Liver (tissue), 9 donors: ENCODE measurements around the gene EGFR. TPM values are rescaled to one million over a fixed set of nuclear protein-coding genes. Genes with fewer than 3 reads are reported as not detected.

Experiments used
- DNase-seq: peaks from one replicate; pipeline ENCODE4 v3.0.0-alpha.2; 2017; ENCODE audit warnings: low spot score
- H3K27ac ChIP-seq, 2 donors: one replicate each; pipeline ENCODE4 v1.7.0; 2013; ENCODE audit warnings: inconsistent platforms in 2 of 2, low read length in 2 of 2, control low read depth in 1 of 2, low read depth in 1 of 2, mild to moderate bottlenecking in 1 of 2
- H3K27me3 ChIP-seq, 4 donors: one replicate each; pipeline versions ENCODE4 v1.6.1 to v1.7.0; 2013; ENCODE audit warnings: low read length in 3 of 4, inconsistent platforms in 1 of 4, mild to moderate bottlenecking in 1 of 4, moderate library complexity in 1 of 4; ENCODE audit not compliant: control insufficient read depth in 4 of 4, insufficient read depth in 4 of 4
- H3K36me3 ChIP-seq, 4 donors: one replicate each; pipeline versions ENCODE4 v1.6.1 to v1.7.0; 2013; ENCODE audit warnings: low read length in 3 of 4, mild to moderate bottlenecking in 3 of 4, low read depth in 1 of 4, moderate library complexity in 1 of 4; ENCODE audit not compliant: control insufficient read depth in 4 of 4, insufficient read depth in 3 of 4
- H3K4me1 ChIP-seq, 4 donors: one replicate each; pipeline versions ENCODE4 v1.6.1 to v1.7.0; 2013; ENCODE audit warnings: low read length in 3 of 4, mild to moderate bottlenecking in 3 of 4, moderate library complexity in 1 of 4; ENCODE audit not compliant: control insufficient read depth in 4 of 4, insufficient read depth in 4 of 4
- H3K4me3 ChIP-seq, 3 donors: one replicate each; pipeline versions ENCODE4 v1.6.1 to v1.7.0; 2013; ENCODE audit warnings: low read length in 3 of 3, control low read depth in 1 of 3, low read depth in 1 of 3, mild to moderate bottlenecking in 1 of 3
- H3K9ac ChIP-seq, 2 donors: one replicate each; pipeline ENCODE4 v1.7.0; 2013; ENCODE audit warnings: low read length in 2 of 2, mild to moderate bottlenecking in 2 of 2, moderate library complexity in 2 of 2, control low read depth in 1 of 2, low read depth in 1 of 2
- H3K9me3 ChIP-seq, 4 donors: one replicate each; pipeline versions ENCODE4 v1.6.1 to v1.7.0; 2013; ENCODE audit warnings: low read length in 3 of 4; ENCODE audit not compliant: control insufficient read depth in 4 of 4
- EGR1 ChIP-seq, 2 donors: IDR thresholded peaks; 2 replicates each; pipeline ENCODE4 v1.6.1; 2016 to 2018; ENCODE audit warnings: antibody characterized with exemption in 2 of 2, low read depth in 2 of 2
- FOXA1 ChIP-seq: IDR thresholded peaks from 2 replicates; pipeline ENCODE4 v1.6.1; 2016; ENCODE audit warnings: antibody characterized with exemption
- FOXA2 ChIP-seq: IDR thresholded peaks from 2 replicates; pipeline ENCODE4 v1.6.1; 2016; ENCODE audit warnings: antibody characterized with exemption
- HNF4A ChIP-seq, 2 donors: conservative IDR thresholded peaks; 2 replicates each; pipeline ENCODE4 v1.6.1; 2016; ENCODE audit warnings: antibody characterized with exemption in 2 of 2, mild to moderate bottlenecking in 2 of 2
- JUND ChIP-seq, 2 donors: IDR thresholded peaks; 2 replicates each; pipeline ENCODE4 v1.6.1; 2016; ENCODE audit warnings: antibody characterized with exemption in 2 of 2
- NR2F2 ChIP-seq: IDR thresholded peaks from 2 replicates; pipeline ENCODE4 v1.6.1; 2016; ENCODE audit warnings: antibody characterized with exemption
- RAD21 ChIP-seq, 2 donors: IDR thresholded peaks; 2 replicates each; pipeline ENCODE4 v1.6.1; 2016; ENCODE audit warnings: antibody characterized with exemption in 2 of 2, mild to moderate bottlenecking in 2 of 2
- RXRA ChIP-seq, 2 donors: IDR thresholded peaks; 2 replicates each; pipeline ENCODE4 v1.6.1; 2017 to 2018; ENCODE audit warnings: antibody characterized with exemption in 2 of 2, mild to moderate bottlenecking in 1 of 2
- SP1 ChIP-seq: IDR thresholded peaks from 2 replicates; pipeline ENCODE4 v1.6.1; 2018; ENCODE audit warnings: antibody characterized with exemption, mild to moderate bottlenecking
- TAF1 ChIP-seq: conservative IDR thresholded peaks from 2 replicates; pipeline ENCODE4 v1.6.1; 2016; ENCODE audit warnings: antibody characterized with exemption, mild to moderate bottlenecking
- YY1 ChIP-seq: IDR thresholded peaks from 2 replicates; pipeline ENCODE4 v1.6.1; 2016; ENCODE audit warnings: antibody characterized with exemption, mild to moderate bottlenecking
- WGBS: extraction: QIAGEN DNeasy Blood & Tissue Kit; methylation state at CpG from one replicate; pipeline ENCODE4 v1.1.7; 2013; 5-methylcytosine and 5-hydroxymethylcytosine counted together
- polyA plus RNA-seq, 2 donors: library from polyadenylated mRNA; stranded (reverse) in 1 of 2; unstranded in 1 of 2; fragments of 200-250 nt in 1 of 2; fragments of >200 nt in 1 of 2; fragmentation: Nextera tagmentation in 1 of 2; extraction: Ambion mirVana in 1 of 2; gene quantifications; one replicate each; pipeline versions ENCODE4 v1.2.1 to v1.2.3, GENCODE V29; 2013 to 2015
- total RNA-seq, 2 donors: library from RNA; depleted of rRNA; stranded (reverse); fragments of >200 nt; gene quantifications; one replicate each; pipeline ENCODE4 v1.2.3, GENCODE V29; 2014
- TF ChIP-seq, protein P1 (sequence below): fragments of 150-350 bp; IDR thresholded peaks from 2 replicates; pipeline ENCODE4 v1.5.1; 2017; ENCODE audit warnings: improper control_type of control experiment, low read depth, low read length; ENCODE audit not compliant: missing input control
- TF ChIP-seq, protein P2 (sequence below): IDR thresholded peaks from 2 replicates; pipeline ENCODE4 v1.6.1; 2016; ENCODE audit warnings: antibody characterized with exemption
- TF ChIP-seq, protein P3 (sequence below): IDR thresholded peaks from 2 replicates; pipeline ENCODE4 v1.6.1; 2016; ENCODE audit warnings: antibody characterized with exemption, mild to moderate bottlenecking
- TF ChIP-seq, protein P4 (sequence below): IDR thresholded peaks from 2 replicates; pipeline ENCODE4 v1.6.1; 2016; ENCODE audit warnings: antibody characterized with exemption
- TF ChIP-seq, protein P5 (sequence below): IDR thresholded peaks from 2 replicates; pipeline ENCODE4 v1.6.1; 2016; ENCODE audit warnings: antibody characterized with exemption
- donor health status: healthy.
- donor health status: healthy.
- donor health status: healthy.
- donor health status: healthy.
- donor health status: healthy.

The EGFR gene
- total and polyA plus RNA-seq, 4 donors: 22.6 to 37.0 (median 27.7) TPM

DNA sequence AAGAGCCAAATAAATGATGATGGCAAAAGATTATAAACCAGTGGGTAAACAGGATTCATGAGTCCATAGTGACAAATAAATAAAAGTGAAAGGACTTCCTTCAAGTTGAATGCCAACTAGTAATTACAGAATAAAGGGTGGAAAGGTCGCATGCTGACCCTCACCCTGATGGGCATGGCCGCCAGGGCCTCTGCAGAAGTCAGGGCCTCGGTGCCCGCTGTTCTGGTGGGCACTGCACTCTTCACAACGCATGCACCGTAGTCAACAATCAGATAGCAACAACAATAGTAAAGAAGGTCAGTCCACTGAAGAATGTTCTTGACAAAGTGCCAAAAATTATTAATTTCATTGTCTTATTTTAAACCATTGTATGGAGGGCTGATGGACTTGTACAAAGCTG lies 223.1 kb downstream of the EGFR start:
- Histone ChIP-seq H3K4me3 (no peak overlapping the region), H3K36me3 (no peaks in the 10 kb centered on the region), H3K27me3 (no peaks in the 10 kb centered on the region), H3K27ac (no peak overlapping the region), H3K4me1 (peaks cover 0 to 3% (median 0%) of the 10 kb centered on the region in 4 donors), H3K9ac (no peak overlapping the region), H3K9me3 (no peaks in the 10 kb centered on the region)
- WGBS: 87% methylated on average over 6 of the region's 6 CpGs
- DNase-seq: no peak
- no peak for TF ChIP-seq FOXA2
- TF ChIP-seq SP1: no peak
- no peak for TF ChIP-seq NR2F2
- no peak for TF ChIP-seq JUND (IDR thresholded peaks at IDR 0.05)
- no peak for TF ChIP-seq HNF4A (conservative IDR thresholded peaks at IDR 0.05)
- no peak for TF ChIP-seq YY1
- TF ChIP-seq RAD21 (IDR thresholded peaks at IDR 0.05): no peak
- no peak for TF ChIP-seq FOXA1
- TF ChIP-seq, protein P1, sequence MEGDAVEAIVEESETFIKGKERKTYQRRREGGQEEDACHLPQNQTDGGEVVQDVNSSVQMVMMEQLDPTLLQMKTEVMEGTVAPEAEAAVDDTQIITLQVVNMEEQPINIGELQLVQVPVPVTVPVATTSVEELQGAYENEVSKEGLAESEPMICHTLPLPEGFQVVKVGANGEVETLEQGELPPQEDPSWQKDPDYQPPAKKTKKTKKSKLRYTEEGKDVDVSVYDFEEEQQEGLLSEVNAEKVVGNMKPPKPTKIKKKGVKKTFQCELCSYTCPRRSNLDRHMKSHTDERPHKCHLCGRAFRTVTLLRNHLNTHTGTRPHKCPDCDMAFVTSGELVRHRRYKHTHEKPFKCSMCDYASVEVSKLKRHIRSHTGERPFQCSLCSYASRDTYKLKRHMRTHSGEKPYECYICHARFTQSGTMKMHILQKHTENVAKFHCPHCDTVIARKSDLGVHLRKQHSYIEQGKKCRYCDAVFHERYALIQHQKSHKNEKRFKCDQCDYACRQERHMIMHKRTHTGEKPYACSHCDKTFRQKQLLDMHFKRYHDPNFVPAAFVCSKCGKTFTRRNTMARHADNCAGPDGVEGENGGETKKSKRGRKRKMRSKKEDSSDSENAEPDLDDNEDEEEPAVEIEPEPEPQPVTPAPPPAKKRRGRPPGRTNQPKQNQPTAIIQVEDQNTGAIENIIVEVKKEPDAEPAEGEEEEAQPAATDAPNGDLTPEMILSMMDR: no peak
- TF ChIP-seq TAF1: no peak
- TF ChIP-seq RXRA (IDR thresholded peaks at IDR 0.05): no peak

DNA sequence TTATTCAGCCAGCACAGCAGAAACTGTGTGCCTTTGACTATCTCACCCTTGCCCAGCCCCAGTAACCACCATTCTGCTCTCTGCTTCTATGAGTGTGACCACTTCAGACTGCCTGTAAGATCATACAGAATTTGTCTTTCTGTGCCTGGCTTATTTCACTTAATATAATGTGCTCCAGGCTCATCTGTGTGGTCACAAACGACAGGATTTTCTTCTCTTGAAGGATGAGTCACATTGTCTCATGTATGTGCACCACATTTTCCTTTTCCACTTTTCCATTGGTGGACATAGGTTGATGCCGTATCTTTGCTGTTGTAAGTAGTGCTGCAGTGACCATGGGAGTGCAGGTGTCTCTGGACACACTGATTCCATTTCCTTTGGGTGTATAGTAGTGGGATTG lies 223.8 kb downstream of the EGFR start:
- Histone ChIP-seq H3K9ac (no peak overlapping the region), H3K27me3 (no peaks in the 10 kb centered on the region), H3K9me3 (no peaks in the 10 kb centered on the region), H3K36me3 (no peaks in the 10 kb centered on the region), H3K4me1 (peaks cover 0 to 3% (median 0%) of the 10 kb centered on the region in 4 donors), H3K27ac (no peak overlapping the region), H3K4me3 (no peak overlapping the region)
- WGBS: 85% methylated on average over 2 of the region's 2 CpGs
- TF ChIP-seq, protein P2, sequence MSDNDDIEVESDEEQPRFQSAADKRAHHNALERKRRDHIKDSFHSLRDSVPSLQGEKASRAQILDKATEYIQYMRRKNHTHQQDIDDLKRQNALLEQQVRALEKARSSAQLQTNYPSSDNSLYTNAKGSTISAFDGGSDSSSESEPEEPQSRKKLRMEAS: no peak
- no peak for DNase-seq

DNA sequence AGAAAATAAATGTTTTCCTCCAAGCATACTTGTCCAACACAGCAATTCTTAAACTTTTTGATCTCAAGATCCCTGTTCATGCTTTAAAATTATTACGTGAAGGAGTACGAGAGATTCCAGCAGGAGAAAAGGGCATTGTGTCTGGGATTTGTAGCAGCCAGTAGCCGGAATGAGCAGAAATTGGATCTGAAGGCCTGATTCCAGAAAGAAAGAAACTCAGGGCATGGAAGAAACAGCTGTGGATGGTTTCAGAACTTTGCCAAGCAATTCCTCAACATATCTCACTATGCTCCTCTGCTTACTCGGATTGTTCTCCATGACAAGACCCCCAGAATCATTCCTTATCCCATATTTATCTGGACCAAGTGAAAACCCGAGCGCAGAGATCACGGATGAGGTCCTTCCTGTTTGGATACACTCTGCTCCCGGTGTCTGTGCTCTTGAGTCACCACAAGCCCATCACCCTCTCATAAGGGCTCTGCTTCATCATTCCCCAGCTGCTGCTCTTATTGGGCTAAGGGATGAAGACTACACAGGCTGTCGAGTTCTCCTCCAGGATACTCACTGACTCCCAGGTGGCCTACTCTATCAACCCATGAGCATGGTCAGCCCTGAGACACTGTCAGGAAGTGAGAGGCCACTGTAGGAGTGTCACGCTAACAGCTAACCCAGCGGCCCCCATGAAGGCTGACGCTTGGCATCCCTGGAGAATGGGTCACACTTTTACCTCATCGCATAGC lies 225.4 kb downstream of the EGFR start:
- Histone ChIP-seq H3K4me1 (peaks cover 0 to 3% (median 0%) of the 10 kb centered on the region in 4 donors), H3K27me3 (no peaks in the 10 kb centered on the region), H3K36me3 (no peaks in the 10 kb centered on the region), H3K27ac (no peak overlapping the region), H3K9ac (no peak overlapping the region), H3K9me3 (no peaks in the 10 kb centered on the region), H3K4me3 (no peak overlapping the region)
- 93% methylated on average over 13 of the region's 13 CpGs for WGBS
- DNase-seq: no peak
- TF ChIP-seq JUND (IDR thresholded peaks at IDR 0.05): no peak
- no peak for TF ChIP-seq RAD21 (IDR thresholded peaks at IDR 0.05)
- TF ChIP-seq, protein P3, sequence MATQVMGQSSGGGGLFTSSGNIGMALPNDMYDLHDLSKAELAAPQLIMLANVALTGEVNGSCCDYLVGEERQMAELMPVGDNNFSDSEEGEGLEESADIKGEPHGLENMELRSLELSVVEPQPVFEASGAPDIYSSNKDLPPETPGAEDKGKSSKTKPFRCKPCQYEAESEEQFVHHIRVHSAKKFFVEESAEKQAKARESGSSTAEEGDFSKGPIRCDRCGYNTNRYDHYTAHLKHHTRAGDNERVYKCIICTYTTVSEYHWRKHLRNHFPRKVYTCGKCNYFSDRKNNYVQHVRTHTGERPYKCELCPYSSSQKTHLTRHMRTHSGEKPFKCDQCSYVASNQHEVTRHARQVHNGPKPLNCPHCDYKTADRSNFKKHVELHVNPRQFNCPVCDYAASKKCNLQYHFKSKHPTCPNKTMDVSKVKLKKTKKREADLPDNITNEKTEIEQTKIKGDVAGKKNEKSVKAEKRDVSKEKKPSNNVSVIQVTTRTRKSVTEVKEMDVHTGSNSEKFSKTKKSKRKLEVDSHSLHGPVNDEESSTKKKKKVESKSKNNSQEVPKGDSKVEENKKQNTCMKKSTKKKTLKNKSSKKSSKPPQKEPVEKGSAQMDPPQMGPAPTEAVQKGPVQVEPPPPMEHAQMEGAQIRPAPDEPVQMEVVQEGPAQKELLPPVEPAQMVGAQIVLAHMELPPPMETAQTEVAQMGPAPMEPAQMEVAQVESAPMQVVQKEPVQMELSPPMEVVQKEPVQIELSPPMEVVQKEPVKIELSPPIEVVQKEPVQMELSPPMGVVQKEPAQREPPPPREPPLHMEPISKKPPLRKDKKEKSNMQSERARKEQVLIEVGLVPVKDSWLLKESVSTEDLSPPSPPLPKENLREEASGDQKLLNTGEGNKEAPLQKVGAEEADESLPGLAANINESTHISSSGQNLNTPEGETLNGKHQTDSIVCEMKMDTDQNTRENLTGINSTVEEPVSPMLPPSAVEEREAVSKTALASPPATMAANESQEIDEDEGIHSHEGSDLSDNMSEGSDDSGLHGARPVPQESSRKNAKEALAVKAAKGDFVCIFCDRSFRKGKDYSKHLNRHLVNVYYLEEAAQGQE: no peak
- TF ChIP-seq EGR1 (IDR thresholded peaks at IDR 0.05; ENCODE audit: low read depth in 2 of 2): no peak
- no peak for TF ChIP-seq HNF4A (conservative IDR thresholded peaks at IDR 0.05)
- TF ChIP-seq, protein P4, sequence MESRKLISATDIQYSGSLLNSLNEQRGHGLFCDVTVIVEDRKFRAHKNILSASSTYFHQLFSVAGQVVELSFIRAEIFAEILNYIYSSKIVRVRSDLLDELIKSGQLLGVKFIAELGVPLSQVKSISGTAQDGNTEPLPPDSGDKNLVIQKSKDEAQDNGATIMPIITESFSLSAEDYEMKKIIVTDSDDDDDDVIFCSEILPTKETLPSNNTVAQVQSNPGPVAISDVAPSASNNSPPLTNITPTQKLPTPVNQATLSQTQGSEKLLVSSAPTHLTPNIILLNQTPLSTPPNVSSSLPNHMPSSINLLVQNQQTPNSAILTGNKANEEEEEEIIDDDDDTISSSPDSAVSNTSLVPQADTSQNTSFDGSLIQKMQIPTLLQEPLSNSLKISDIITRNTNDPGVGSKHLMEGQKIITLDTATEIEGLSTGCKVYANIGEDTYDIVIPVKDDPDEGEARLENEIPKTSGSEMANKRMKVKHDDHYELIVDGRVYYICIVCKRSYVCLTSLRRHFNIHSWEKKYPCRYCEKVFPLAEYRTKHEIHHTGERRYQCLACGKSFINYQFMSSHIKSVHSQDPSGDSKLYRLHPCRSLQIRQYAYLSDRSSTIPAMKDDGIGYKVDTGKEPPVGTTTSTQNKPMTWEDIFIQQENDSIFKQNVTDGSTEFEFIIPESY: no peak
- TF ChIP-seq TAF1: no peak
- TF ChIP-seq, protein P2: no peak
- TF ChIP-seq, protein P1: no peak
- no peak for TF ChIP-seq SP1
- TF ChIP-seq YY1: no peak
- no peak for TF ChIP-seq FOXA1
- TF ChIP-seq, protein P5, sequence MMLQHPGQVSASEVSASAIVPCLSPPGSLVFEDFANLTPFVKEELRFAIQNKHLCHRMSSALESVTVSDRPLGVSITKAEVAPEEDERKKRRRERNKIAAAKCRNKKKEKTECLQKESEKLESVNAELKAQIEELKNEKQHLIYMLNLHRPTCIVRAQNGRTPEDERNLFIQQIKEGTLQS: no peak
- no peak for TF ChIP-seq NR2F2
- no peak for TF ChIP-seq RXRA (IDR thresholded peaks at IDR 0.05)
